Stomach (tissue), 9 donors: ENCODE results near the gene ACAA1. TPM values are rescaled to one million over a fixed set of nuclear protein-coding genes. Genes with fewer than 3 reads are reported as not detected.

Experiments used
- DNase-seq, 2 donors: peaks; one replicate each; pipeline versions ENCODE4 v3.0.0 to v3.0.0-alpha.2; 2013 to 2019
- H3K27ac ChIP-seq, 5 donors: fragments of 200-600 bp in 4 of 5; sonication (generic) in 4 of 5; one replicate each; pipeline ENCODE4 v1.5.1; 2013 to 2019; ENCODE audit warnings: mild to moderate bottlenecking in 1 of 5, moderate library complexity in 1 of 5
- H3K27me3 ChIP-seq, 3 donors: fragments of 200-600 bp; sonication (generic); one replicate each; pipeline ENCODE4 v1.5.1; 2017 to 2019; ENCODE audit warnings: mixed run types in 1 of 3
- H3K36me3 ChIP-seq, 4 donors: fragments of 200-600 bp; sonication (generic); 1 replicate in 3 of 4; 2 replicates in 1 of 4; pipeline ENCODE4 v1.5.1; 2016 to 2019
- H3K4me1 ChIP-seq, 4 donors: fragments of 200-600 bp; sonication (generic); one replicate each; pipeline ENCODE4 v1.5.1; 2016 to 2019
- H3K4me3 ChIP-seq, 4 donors: fragments of 200-600 bp; sonication (generic) in 3 of 4; one replicate each; pipeline ENCODE4 v1.5.1; 2016 to 2019; ENCODE audit warnings: mild to moderate bottlenecking in 1 of 4
- H3K9me3 ChIP-seq, 4 donors: fragments of 200-600 bp; sonication (generic); one replicate each; pipeline ENCODE4 v1.5.1; 2016 to 2019
- CTCF ChIP-seq, 7 experiments: fragments of 450-650 bp in 4 of 7; fragments of 200-600 bp in 3 of 7; sonication (generic) in 3 of 7; IDR thresholded peaks; one replicate each; pipeline ENCODE4 v1.5.1; 2016 to 2019; ENCODE audit warnings: antibody characterized with exemption in 7 of 7, control low read depth in 2 of 7, mild to moderate bottlenecking in 1 of 7
- EP300 ChIP-seq: sonication (generic); formaldehyde crosslinking; IDR thresholded peaks from one replicate; pipeline ENCODE4 v1.6.1; 2017; ENCODE audit warnings: antibody characterized with exemption
- POLR2A ChIP-seq, 4 donors: fragments of 450-650 bp; IDR thresholded peaks; one replicate each; pipeline ENCODE4 v1.6.1; 2016; ENCODE audit warnings: antibody characterized with exemption in 4 of 4, control low read depth in 2 of 4, mild to moderate bottlenecking in 1 of 4, moderate library complexity in 1 of 4
- POLR2AphosphoS5 ChIP-seq, 3 donors: sonication (generic); formaldehyde crosslinking; IDR thresholded peaks; one replicate each; pipeline ENCODE4 v1.6.1; 2016; ENCODE audit warnings: antibody characterized with exemption in 3 of 3
- WGBS, 5 donors: extraction: QIAGEN DNeasy Blood & Tissue Kit in 3 of 5; methylation state at CpG; one replicate each; pipeline versions ENCODE4 v1.1.5 to v1.1.7; 2013 to 2018; 5-methylcytosine and 5-hydroxymethylcytosine counted together
- intact Hi-C: fragments of 100-400 bp; cut with DNase I; formaldehyde crosslinking; loops from one replicate; pipeline ENCODE4 v1.15.1; 2023; ENCODE audit warnings: low total_unique reads
- polyA plus RNA-seq, 3 donors: library from polyadenylated mRNA; stranded (reverse); fragments of 200-250 nt; gene quantifications; one replicate each; pipeline ENCODE4 v1.2.3, GENCODE V29; 2013
- total RNA-seq, 5 donors: library from RNA; depleted of rRNA; stranded (reverse); fragments of >200 nt; gene quantifications; one replicate each; pipeline versions ENCODE4 v1.1.0 to v1.2.3, GENCODE V29; 2014 to 2016
- donor health status: healthy with polysubstance abuse.
- donor health status: Bipolar disorder and iron deficiency.
- donor health status: healthy.

Gene ACAA1
- total and polyA plus RNA-seq, 8 donors: 44.2 to 249 (median 75.7) TPM

- Histone ChIP-seq H3K27me3 (no peaks in the 10 kb centered on the region), H3K9me3 (no peaks in the 10 kb centered on the region), H3K36me3 (no peaks in the 10 kb centered on the region), H3K4me3 (no peak overlapping the region), H3K27ac (peak overlapping the region in 3 of 5 donors; percentile 14 to 54 (median 52)), H3K4me1 (peaks cover 0 to 32% (median 0%) of the 10 kb centered on the region in 4 donors)
- DNase-seq: peak in 1 of 2 donors; percentile 60
- TF ChIP-seq POLR2A (IDR thresholded peaks at IDR 0.05): no peak
- TF ChIP-seq EP300: no peak
- peak in 2 of 3 donors; percentile 25 to 39 for TF ChIP-seq POLR2AphosphoS5 (IDR thresholded peaks at IDR 0.05)
- no peak for TF ChIP-seq CTCF (IDR thresholded peaks at IDR 0.05)
- intact Hi-C loops: no loop called here
- 67 to 85% (median 77%) methylated on average over 2 of the region's 2 CpGs for WGBS, 5 donors
Measured at GRCh38 chr3:38154033-38154494, 17.1 kb upstream of the ACAA1 start.

GRCh38 chr3:38153221-38153620 lies 16.3 kb upstream of the ACAA1 start:
- no peak for DNase-seq
- peak overlapping the region in 3 of 5 donors; percentile 23 to 54 (median 52) for H3K27ac ChIP-seq
- H3K4me1 ChIP-seq: peaks cover 0 to 32% (median 0%) of the 10 kb centered on the region in 4 donors
- H3K36me3 ChIP-seq: no peaks in the 10 kb centered on the region
- 93 to 100% (median 95%) methylated on average over 2 of the region's 2 CpGs for WGBS, 5 donors
- intact Hi-C loops: no loop called here
- H3K9me3 ChIP-seq: no peaks in the 10 kb centered on the region
- TF ChIP-seq POLR2AphosphoS5 (IDR thresholded peaks at IDR 0.05) (no peak), CTCF (IDR thresholded peaks at IDR 0.05) (no peak), POLR2A (IDR thresholded peaks at IDR 0.05) (no peak), EP300 (no peak)
- H3K27me3 ChIP-seq: no peaks in the 10 kb centered on the region
- H3K4me3 ChIP-seq: no peak overlapping the region

GRCh38 chr3:38152609-38153008 lies 15.7 kb upstream of the ACAA1 start:
- TF ChIP-seq POLR2A (IDR thresholded peaks at IDR 0.05): no peak
- TF ChIP-seq POLR2AphosphoS5 (IDR thresholded peaks at IDR 0.05): no peak
- no peak for TF ChIP-seq CTCF (IDR thresholded peaks at IDR 0.05)
- no peaks in the 10 kb centered on the region for H3K9me3 ChIP-seq
- WGBS, 5 donors: 87 to 100% (median 91%) methylated on average over 2 of the region's 2 CpGs
- intact Hi-C loops: no loop called here
- no peak overlapping the region for H3K4me3 ChIP-seq
- no peak for DNase-seq
- H3K27me3 ChIP-seq: no peaks in the 10 kb centered on the region
- H3K27ac ChIP-seq: peak overlapping the region in 2 of 5 donors; percentile 74 to 79
- H3K36me3 ChIP-seq: no peaks in the 10 kb centered on the region
- peaks cover 0 to 35% (median 0%) of the 10 kb centered on the region in 4 donors for H3K4me1 ChIP-seq

- WGBS, 5 donors: 73 to 86% (median 81%) methylated on average over 3 of the region's 3 CpGs
- intact Hi-C loops: no loop called here
- H3K9me3 ChIP-seq: peaks cover 0 to 2% (median 0%) of the 10 kb centered on the region in 4 donors
- DNase-seq: peak; percentile 49 to 51
- TF ChIP-seq POLR2AphosphoS5 (IDR thresholded peaks at IDR 0.05): peak in 2 of 3 donors; percentile 50 to 66
- no peak for TF ChIP-seq CTCF (IDR thresholded peaks at IDR 0.05)
- TF ChIP-seq POLR2A (IDR thresholded peaks at IDR 0.05): no peak
- no peak for TF ChIP-seq EP300
- H3K27me3 ChIP-seq: no peaks in the 10 kb centered on the region
- peak overlapping the region; percentile 16 to 79 (median 62) for H3K27ac ChIP-seq
- no peaks in the 10 kb centered on the region for H3K36me3 ChIP-seq
- no peak overlapping the region for H3K4me3 ChIP-seq
- H3K4me1 ChIP-seq: peaks cover 0 to 35% (median 0%) of the 10 kb centered on the region in 4 donors
Measured at GRCh38 chr3:38151667-38152265, 14.8 kb upstream of the ACAA1 start.
